Astrocyte (in vitro differentiated cells and primary cell): Measurements from ENCODE around the gene SERPINB11. TPM values are rescaled to one million over a fixed set of nuclear protein-coding genes. Genes with fewer than 3 reads are reported as not detected.

Experiments
- DNase-seq: peaks from one replicate; pipeline ENCODE4 v3.0.0-alpha.2; 2010; ENCODE audit warnings: low read depth
- FAIRE-seq: peaks from 2 replicates; lab custom pipeline; 2011; peaks lifted over from hg19 to GRCh38; lab: Jason Lieb, UNC
- H2AFZ ChIP-seq: 2 replicates; pipeline ENCODE4 v1.6.0; 2012; ENCODE audit warnings: low read depth, low read length, inconsistent platforms
- H3K27ac ChIP-seq: 2 replicates; pipeline ENCODE4 v1.5.1; 2011; ENCODE audit warnings: low read depth, low read length, inconsistent platforms
- H3K27me3 ChIP-seq: 2 replicates; pipeline ENCODE4 v1.6.0; 2011; ENCODE audit warnings: low read length, inconsistent platforms; ENCODE audit not compliant: insufficient read depth
- H3K36me3 ChIP-seq: 2 replicates; pipeline ENCODE4 v1.5.1; 2011; ENCODE audit warnings: low read length, inconsistent platforms; ENCODE audit not compliant: insufficient read depth
- H3K4me1 ChIP-seq: 2 replicates; pipeline ENCODE4 v1.5.1; 2011; ENCODE audit warnings: low read length, inconsistent platforms; ENCODE audit not compliant: insufficient read depth
- H3K4me2 ChIP-seq: 2 replicates; pipeline ENCODE4 v1.6.0; 2012; ENCODE audit warnings: low read length, inconsistent platforms
- H3K4me3 ChIP-seq: 2 replicates; pipeline ENCODE4 v1.5.1; 2011; ENCODE audit warnings: low read depth, mild to moderate bottlenecking, low read length, inconsistent platforms; ENCODE audit not compliant: insufficient read depth
- H3K79me2 ChIP-seq: 2 replicates; pipeline ENCODE4 v1.6.0; 2012; ENCODE audit warnings: mild to moderate bottlenecking, low read length, inconsistent platforms; ENCODE audit not compliant: insufficient read depth
- H3K9ac ChIP-seq: 2 replicates; pipeline ENCODE4 v1.6.0; 2012; ENCODE audit warnings: mild to moderate bottlenecking, low read length, inconsistent platforms
- H3K9me3 ChIP-seq: 2 replicates; pipeline ENCODE4 v1.5.1; 2012; ENCODE audit warnings: low read depth, mild to moderate bottlenecking, low read length, inconsistent platforms; ENCODE audit not compliant: insufficient read depth
- H4K20me1 ChIP-seq: 2 replicates; pipeline ENCODE4 v1.6.0; 2012; ENCODE audit warnings: low read length, inconsistent platforms; ENCODE audit not compliant: insufficient read depth
- H3K27ac Mint-ChIP-seq: one replicate; pipeline ENCODE4 v1.8.0; 2021; ENCODE audit warnings: mild to moderate bottlenecking, mixed read lengths; ENCODE audit not compliant: unreplicated experiment
- H3K27me3 Mint-ChIP-seq: one replicate; pipeline ENCODE4 v1.8.0; 2021; ENCODE audit warnings: low read depth, mixed read lengths; ENCODE audit not compliant: unreplicated experiment
- H3K36me3 Mint-ChIP-seq: one replicate; pipeline ENCODE4 v1.8.0; 2021; ENCODE audit warnings: low read depth, mixed read lengths; ENCODE audit not compliant: unreplicated experiment
- H3K4me1 Mint-ChIP-seq: one replicate; pipeline ENCODE4 v1.8.0; 2021; ENCODE audit warnings: low read depth, mixed read lengths; ENCODE audit not compliant: unreplicated experiment
- H3K4me3 Mint-ChIP-seq: one replicate; pipeline ENCODE4 v1.8.0; 2021; ENCODE audit warnings: mild to moderate bottlenecking, moderate library complexity, mixed read lengths; ENCODE audit not compliant: unreplicated experiment
- H3K9me3 Mint-ChIP-seq: one replicate; pipeline ENCODE4 v1.8.0; 2021; ENCODE audit warnings: mild to moderate bottlenecking, mixed read lengths; ENCODE audit not compliant: unreplicated experiment
- EZH2 ChIP-seq: IDR thresholded peaks from 2 replicates; pipeline ENCODE4 v1.6.1; 2012; ENCODE audit warnings: mild to moderate bottlenecking, low read length, inconsistent platforms; ENCODE audit not compliant: insufficient read depth
- total RNA-seq: library from RNA; stranded (reverse); gene quantifications from 2 replicates; pipeline ENCODE4 v1.2.1, GENCODE V29; 2021
- TF ChIP-seq, protein P1 (sequence below): IDR thresholded peaks from 2 replicates; pipeline ENCODE4 v1.5.1; 2011; ENCODE audit warnings: low read depth, mild to moderate bottlenecking, inconsistent platforms, low read length, moderate library complexity; ENCODE audit not compliant: insufficient read depth

SERPINB11 gene
- total RNA-seq, 1 donor from 2014 or later = not detected

- Histone ChIP-seq H3K4me1 (no peaks in the 10 kb centered on the region), H3K4me3 (no peak overlapping the region), H3K27me3 (no peaks in the 10 kb centered on the region), H3K36me3 (no peaks in the 10 kb centered on the region), H3K9ac (no peak overlapping the region), H2AFZ (no peak overlapping the region), H3K27ac (no peak overlapping the region), H3K4me2 (no peak overlapping the region), H4K20me1 (no peaks in the 10 kb centered on the region), H3K79me2 (no peaks in the 10 kb centered on the region), H3K9me3 (no peaks in the 10 kb centered on the region)
- FAIRE-seq = no peak
- DNase-seq = peak; percentile 36
- Mint-ChIP-seq H3K27ac (no peak overlapping the region), H3K9me3 (no peaks in the 10 kb centered on the region), H3K27me3 (no peaks in the 10 kb centered on the region), H3K4me3 (no peak overlapping the region), H3K36me3 (no peaks in the 10 kb centered on the region), H3K4me1 (peaks cover 3% of the 10 kb centered on the region)
- TF ChIP-seq, protein P1, sequence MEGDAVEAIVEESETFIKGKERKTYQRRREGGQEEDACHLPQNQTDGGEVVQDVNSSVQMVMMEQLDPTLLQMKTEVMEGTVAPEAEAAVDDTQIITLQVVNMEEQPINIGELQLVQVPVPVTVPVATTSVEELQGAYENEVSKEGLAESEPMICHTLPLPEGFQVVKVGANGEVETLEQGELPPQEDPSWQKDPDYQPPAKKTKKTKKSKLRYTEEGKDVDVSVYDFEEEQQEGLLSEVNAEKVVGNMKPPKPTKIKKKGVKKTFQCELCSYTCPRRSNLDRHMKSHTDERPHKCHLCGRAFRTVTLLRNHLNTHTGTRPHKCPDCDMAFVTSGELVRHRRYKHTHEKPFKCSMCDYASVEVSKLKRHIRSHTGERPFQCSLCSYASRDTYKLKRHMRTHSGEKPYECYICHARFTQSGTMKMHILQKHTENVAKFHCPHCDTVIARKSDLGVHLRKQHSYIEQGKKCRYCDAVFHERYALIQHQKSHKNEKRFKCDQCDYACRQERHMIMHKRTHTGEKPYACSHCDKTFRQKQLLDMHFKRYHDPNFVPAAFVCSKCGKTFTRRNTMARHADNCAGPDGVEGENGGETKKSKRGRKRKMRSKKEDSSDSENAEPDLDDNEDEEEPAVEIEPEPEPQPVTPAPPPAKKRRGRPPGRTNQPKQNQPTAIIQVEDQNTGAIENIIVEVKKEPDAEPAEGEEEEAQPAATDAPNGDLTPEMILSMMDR = no peak
- TF ChIP-seq EZH2 = no peak
Observed at GRCh38 chr18:63697097-63697660, 5.6 kb upstream of the SERPINB11 start.

DNA sequence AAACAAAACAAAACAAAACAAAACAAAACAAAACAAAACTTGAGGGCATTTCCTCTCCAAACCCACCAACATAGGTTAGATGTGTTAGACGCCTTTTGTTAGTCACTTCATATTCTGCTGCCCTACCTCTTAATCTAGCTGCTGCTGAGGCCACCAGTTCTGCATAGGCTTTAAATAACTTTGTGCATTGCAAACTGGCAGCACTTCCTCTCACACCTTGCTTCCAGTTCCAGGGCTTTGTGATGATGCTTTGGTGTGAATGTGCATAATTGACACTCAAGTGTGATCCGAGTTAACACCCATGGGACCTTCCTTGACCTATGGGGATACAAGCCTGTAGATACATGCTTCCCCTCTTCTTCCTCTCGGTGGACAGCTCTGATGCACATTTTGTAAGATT lies 2.3 kb upstream of the SERPINB11 start:
- Histone ChIP-seq H3K4me1 (no peaks in the 10 kb centered on the region), H3K4me3 (no peak overlapping the region), H3K27me3 (no peaks in the 10 kb centered on the region), H4K20me1 (no peaks in the 10 kb centered on the region), H3K79me2 (no peaks in the 10 kb centered on the region), H3K9me3 (no peaks in the 10 kb centered on the region), H3K27ac (no peak overlapping the region), H2AFZ (no peak overlapping the region), H3K9ac (no peak overlapping the region), H3K4me2 (no peak overlapping the region), H3K36me3 (no peaks in the 10 kb centered on the region)
- no peak overlapping the region for H3K4me3 Mint-ChIP-seq
- H3K27ac Mint-ChIP-seq = no peak overlapping the region
- no peak for FAIRE-seq
- TF ChIP-seq, protein P1 = no peak
- TF ChIP-seq EZH2 = no peak
- no peaks in the 10 kb centered on the region for H3K9me3 Mint-ChIP-seq
- peaks cover 3% of the 10 kb centered on the region for H3K4me1 Mint-ChIP-seq
- H3K36me3 Mint-ChIP-seq = no peaks in the 10 kb centered on the region
- no peak for DNase-seq
- no peaks in the 10 kb centered on the region for H3K27me3 Mint-ChIP-seq

DNA sequence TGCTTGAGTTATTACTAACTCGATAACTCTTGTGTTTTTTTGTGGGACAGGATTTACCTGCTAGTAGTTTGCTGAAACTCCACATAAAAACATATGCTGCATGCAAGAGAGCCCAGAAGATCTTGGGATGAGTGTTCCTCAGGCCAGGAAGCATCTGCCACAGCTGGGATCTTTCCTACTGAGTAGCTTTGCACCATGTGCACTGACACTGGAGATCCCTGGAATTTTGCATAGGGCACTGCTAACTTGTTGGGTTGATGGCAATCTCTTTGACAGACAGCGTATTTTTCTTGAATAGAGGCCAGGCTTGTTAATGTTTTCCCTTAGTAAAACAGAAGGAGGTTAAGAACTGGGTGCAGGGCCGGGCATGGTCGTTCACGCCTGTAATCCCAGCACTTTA lies 808 bp upstream of the SERPINB11 start:
- no peaks in the 10 kb centered on the region for H3K79me2 ChIP-seq
- TF ChIP-seq, protein P1 = no peak
- TF ChIP-seq EZH2 = no peak
- peak; percentile 3 for DNase-seq

More for the DNA sequence above, 808 bp upstream of the SERPINB11 start:
- Mint-ChIP-seq H3K4me1 (peaks cover 3% of the 10 kb centered on the region), H3K36me3 (no peaks in the 10 kb centered on the region), H3K9me3 (no peaks in the 10 kb centered on the region), H3K27me3 (no peaks in the 10 kb centered on the region), H3K4me3 (no peak overlapping the region), H3K27ac (no peak overlapping the region)
- no peak overlapping the region for H3K27ac ChIP-seq
- no peaks in the 10 kb centered on the region for H4K20me1 ChIP-seq
- no peaks in the 10 kb centered on the region for H3K27me3 ChIP-seq
- no peak overlapping the region for H3K4me2 ChIP-seq
- no peak for FAIRE-seq
- no peak overlapping the region for H3K9ac ChIP-seq
- no peaks in the 10 kb centered on the region for H3K9me3 ChIP-seq
- H2AFZ ChIP-seq = no peak overlapping the region
- no peaks in the 10 kb centered on the region for H3K4me1 ChIP-seq
- no peak overlapping the region for H3K4me3 ChIP-seq
- no peaks in the 10 kb centered on the region for H3K36me3 ChIP-seq
